ENCODE results near the gene CCDC171.

The CCDC171 gene

GRCh38 chr9:15512889-15513288, 40.0 kb upstream of the CCDC171 start:
- no peak overlapping the region for H3K27ac ChIP-seq (ENCODE audit: extremely low read depth, low read depth, low read length)
- H3K4me3 ChIP-seq (ENCODE audit: low read depth, low read length): no peak overlapping the region
- peaks cover 3 to 15% of the 10 kb centered on the region in 2 experiments; a peak in 2 of 3 replicates for H3K36me3 ChIP-seq (ENCODE audit: control insufficient read depth in 2 of 2, insufficient read depth in 1 of 2, low read length in 2 of 2)
- CTCF ChIA-PET: interaction anchor here (1.2 to 1.9 kb wide), 4 partner anchors 21 to 129 kb away, joined by 3 to 5 read pairs (median 4); no protein-coding TSS in a partner anchor
- POLR2A ChIA-PET: interaction anchor here (1.1 to 4.6 kb wide), 2 partner anchors 9 to 39 kb away, joined by 3 to 61 read pairs; partner anchors contain the start of gene CCDC171
- peaks cover 6% of the 10 kb centered on the region; the same call in 1 of the 2 replicates for H3K4me1 ChIP-seq (ENCODE audit: control insufficient read depth, insufficient read depth, low read length)
- H3K9me3 ChIP-seq (ENCODE audit: control insufficient read depth, insufficient read depth, low read depth, low read length): no peaks in the 10 kb centered on the region
- TF ChIP-seq PRDM4 (tag by site-specific recombination; IDR thresholded peaks at IDR 0.05): no peak
- TF ChIP-seq ZNF514 (tag by site-specific recombination; IDR thresholded peaks at IDR 0.05): no peak
- no peak for TF ChIP-seq ZNF580 (tag by site-specific recombination; IDR thresholded peaks at IDR 0.05)
- TF ChIP-seq ZNF518A (tag by site-specific recombination; conservative IDR thresholded peaks at IDR 0.05; ENCODE audit: low read depth): no peak
- TF ChIP-seq ZBTB7A (tag by site-specific recombination; IDR thresholded peaks at IDR 0.05; ENCODE audit: low read depth): no peak
- TF ChIP-seq ZNF624 (tag by site-specific recombination; IDR thresholded peaks at IDR 0.05): no peak
- no peak for TF ChIP-seq PBX3 (CRISPR knock-in tag; IDR thresholded peaks at IDR 0.05)
- peak; percentile 21; the same call in 1 of the 2 replicates for TF ChIP-seq SCRT2 (tag by site-specific recombination; IDR thresholded peaks at IDR 0.05)

- Histone ChIP-seq H3K4me1 (ENCODE audit: control insufficient read depth, insufficient read depth, low read length) (peaks cover 6% of the 10 kb centered on the region; the same call in 1 of the 2 replicates), H3K27ac (ENCODE audit: extremely low read depth, low read depth, low read length) (no peak overlapping the region), H3K36me3 (ENCODE audit: control insufficient read depth in 2 of 2, insufficient read depth in 1 of 2, low read length in 2 of 2) (peaks cover 3 to 11% of the 10 kb centered on the region in 2 experiments; a peak in 2 of 3 replicates), H3K4me3 (ENCODE audit: low read depth, low read length) (no peak overlapping the region), H3K9me3 (ENCODE audit: control insufficient read depth, insufficient read depth, low read depth, low read length) (no peaks in the 10 kb centered on the region)
- POLR2A ChIA-PET: interaction anchor here (4.6 kb wide), 1 partner anchor 39 kb away, joined by 61 read pairs; the partner anchor contains the start of gene CCDC171
- CTCF ChIA-PET: interaction anchor here (1.2 to 1.9 kb wide), 4 partner anchors 20 to 128 kb away, joined by 3 to 5 read pairs (median 4); no protein-coding TSS in a partner anchor
- TF ChIP-seq PRDM10 (tag by site-specific recombination; IDR thresholded peaks at IDR 0.05) (peak; percentile 48; the same call in 1 of the 2 replicates), ZNF324 (tag by site-specific recombination; IDR thresholded peaks at IDR 0.05) (0 out of 2 replicates have a peak, but pooled peaks have one; percentile 45), ZNF664 (tag by site-specific recombination; IDR thresholded peaks at IDR 0.05) (peak; percentile 99), ZFHX2 (tag by site-specific recombination; conservative IDR thresholded peaks at IDR 0.05) (no peak), TRIM28 (IDR thresholded peaks at IDR 0.05; ENCODE audit: borderline replicate concordance, low read length) (0 out of 2 replicates have a peak, but pooled peaks have one; percentile 15), ZNF580 (tag by site-specific recombination; IDR thresholded peaks at IDR 0.05) (peak; percentile 29; the same call in 1 of the 2 replicates), TCF7L2 (IDR thresholded peaks at IDR 0.05; ENCODE audit: borderline replicate concordance, low read depth, low read length) (no peak)
Measured at GRCh38 chr9:15513335-15513734, 39.5 kb upstream of the CCDC171 start.

All from HEK293 (cell line).